GM19468 (cell line): ENCODE results near the gene AKT1S1.

ENCODE experiments used
- ATAC-seq: cut with Tn5 transposase; IDR thresholded peaks from one replicate; pipeline ENCODE4 v1.9.1; 2021; ENCODE audit warnings: mild to moderate bottlenecking, moderate library complexity, moderate number of reproducible peaks; ENCODE audit not compliant: unreplicated experiment; ENCODE audit errors: extremely low read depth

Gene AKT1S1

DNA sequence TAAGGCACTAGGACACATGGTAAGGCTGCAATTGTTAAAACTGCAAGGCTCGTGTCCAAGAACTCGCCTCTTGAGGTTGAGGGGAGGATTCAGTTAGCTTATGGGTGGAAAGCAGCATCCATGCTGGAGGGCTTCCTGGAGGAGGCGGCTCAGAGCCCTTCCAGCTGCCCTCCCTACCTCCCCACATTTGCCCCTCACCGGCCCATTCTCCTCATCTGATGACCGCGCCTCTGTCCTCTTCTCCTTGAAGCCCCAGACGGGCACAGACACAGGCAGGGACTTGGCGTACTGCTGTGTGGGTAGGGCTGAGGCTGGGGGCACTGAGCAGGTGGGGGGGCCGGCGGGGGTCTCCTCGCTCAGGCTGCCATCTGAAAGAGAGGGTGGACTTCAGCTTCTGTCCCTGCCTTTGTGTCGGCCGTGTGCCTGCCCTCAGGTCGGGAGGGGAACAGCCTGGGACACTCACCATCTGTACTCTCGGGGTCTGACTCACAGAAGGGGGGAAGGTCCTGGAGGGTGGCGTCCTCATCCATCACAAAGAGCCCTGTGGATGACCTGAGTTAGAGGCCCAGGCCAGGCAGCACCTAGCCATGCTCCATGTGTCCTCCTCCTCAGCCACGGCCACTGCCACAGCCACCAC is 5.7 kb downstream of the AKT1S1 start:
- ATAC-seq: no peak

DNA sequence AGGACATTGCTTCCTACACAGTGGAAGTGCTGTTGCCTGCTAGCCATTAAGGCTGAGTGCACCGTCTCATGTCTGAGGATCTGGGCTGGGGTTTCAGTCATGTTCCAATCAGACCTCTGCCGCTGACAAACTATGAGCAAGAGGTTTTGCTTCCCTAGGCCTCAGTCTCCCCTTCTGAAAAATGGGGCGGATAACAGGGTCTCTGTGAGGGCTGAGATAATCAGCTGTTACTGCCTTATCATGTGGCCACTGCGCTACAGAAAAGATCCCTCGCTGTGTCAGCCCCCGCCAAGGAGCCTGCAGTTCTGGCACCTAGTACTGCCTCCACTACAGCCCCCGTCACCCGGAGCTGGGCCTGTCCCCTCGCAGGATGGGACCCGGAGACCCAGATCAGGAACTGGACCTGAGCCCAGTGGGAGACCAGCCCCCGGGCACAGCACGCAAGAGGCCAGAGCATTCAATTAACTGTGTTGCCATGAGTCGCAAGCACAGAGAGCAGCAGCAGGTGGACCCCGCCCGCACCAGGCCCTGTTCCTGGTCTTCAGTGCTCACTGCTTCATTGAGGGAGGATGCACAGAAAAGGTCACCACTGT is 6.8 kb downstream of the AKT1S1 start:
- no peak for ATAC-seq

DNA sequence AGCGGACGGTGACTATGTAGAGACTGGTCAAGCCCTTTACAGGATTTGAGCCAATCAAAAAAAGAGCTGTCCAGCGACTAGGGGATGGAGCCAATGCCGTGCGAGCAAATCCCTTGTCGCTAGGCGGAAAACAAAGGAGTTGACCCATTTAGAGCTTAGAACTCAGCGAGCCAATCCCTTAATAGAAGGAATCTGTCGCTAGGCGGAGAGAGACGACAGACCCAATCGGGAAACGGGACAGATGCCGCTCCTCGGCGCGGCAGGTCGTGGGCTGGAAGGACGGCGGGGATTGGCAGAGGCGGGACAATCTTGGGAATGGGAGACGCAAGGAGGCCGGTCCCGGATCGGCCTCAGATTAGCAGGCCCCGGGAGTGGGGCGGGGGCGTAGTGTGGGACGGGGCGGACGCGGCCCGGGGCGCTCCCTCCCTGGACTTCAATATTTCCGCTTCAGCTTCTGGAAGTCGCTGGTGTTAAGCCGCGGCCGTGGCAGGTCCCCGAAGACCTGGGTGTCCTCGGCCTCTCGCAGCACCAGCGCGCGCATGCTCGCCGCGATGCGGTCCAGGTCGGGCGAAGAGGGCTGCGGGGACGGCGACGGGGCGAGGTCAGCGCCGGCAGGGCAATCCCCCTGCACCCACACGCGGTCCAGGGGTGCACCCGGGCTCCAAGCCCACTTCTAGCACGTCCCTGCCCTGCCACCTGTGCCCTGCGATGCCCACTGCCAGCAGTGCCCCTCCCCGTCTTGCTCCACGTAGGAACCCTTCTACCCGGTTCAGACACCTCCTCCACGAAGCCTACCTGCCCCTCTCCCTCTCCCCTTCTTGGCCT is 7.5 kb downstream of the AKT1S1 start:
- ATAC-seq: peak; percentile 60

DNA sequence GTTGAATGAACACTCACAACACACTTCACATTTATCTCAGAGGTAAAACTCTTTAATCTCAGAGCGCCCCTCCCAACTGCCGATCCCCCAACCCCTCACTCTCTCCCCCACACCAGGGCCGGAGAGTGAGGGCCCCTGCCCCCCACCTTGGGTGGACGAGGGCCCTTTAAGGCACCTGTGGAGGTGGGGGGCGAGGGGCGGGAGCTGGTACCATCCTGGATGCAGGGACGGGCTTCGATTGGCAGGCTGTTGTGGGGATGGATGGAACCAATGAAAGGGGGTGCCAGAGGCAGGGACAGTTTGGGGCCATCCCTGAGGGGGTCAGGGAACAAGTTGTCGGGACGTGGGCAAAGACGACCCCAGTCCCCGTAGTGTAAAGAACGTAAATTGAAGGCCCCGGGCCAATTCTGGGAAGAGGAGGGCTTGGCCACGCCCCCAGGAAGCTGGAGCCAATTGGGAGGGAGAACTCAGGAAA is 8.1 kb downstream of the AKT1S1 start:
- no peak for ATAC-seq

DNA sequence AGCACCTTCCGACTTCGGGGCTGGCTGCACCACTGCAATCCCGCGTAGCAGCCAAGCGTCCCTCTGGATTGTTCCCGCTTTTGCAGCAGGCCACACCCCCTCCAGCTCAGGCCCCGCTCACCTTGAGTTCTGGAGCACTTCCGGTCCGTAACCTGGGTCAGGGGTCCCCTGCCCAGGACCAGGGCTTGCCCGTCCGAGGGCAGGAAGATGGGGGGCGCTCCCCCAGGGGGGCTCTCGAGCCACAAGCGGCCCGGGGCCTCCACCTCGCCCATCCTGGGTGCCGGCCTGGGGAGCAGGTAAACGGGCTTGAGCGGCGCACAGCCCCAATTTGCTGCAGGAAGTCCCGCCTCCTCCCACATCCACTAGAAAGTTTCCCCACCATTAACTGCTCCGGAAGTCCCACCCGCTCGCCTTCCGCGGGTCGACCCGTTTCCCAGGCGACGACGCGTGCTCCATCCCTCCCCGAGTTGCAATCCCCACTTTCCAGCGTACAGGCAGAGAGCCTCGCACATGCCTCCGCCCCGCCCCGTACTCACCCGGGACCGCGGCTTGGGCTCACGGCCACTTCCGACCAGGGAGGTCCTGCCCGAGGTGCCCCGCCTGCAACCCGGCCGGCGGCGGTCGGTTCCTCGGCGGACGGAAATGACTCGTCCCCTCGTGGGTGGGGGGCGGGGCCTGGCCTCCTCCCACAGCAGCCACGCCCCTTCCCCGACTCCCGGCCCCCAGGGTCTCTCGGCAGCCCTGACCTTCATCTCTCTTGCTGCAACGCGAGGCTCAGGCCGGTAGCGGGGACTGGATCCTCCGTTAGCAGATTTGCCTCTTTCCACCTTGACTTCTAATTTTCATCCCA is 10.0 kb downstream of the AKT1S1 start, which contains the start of gene PNKP:
TSS of gene PNKP (minus strand) at position 644 of the 850 bp plus-strand sequence. CDS start at position 272, 372 bp downstream.
- ATAC-seq: peak; percentile 10

DNA sequence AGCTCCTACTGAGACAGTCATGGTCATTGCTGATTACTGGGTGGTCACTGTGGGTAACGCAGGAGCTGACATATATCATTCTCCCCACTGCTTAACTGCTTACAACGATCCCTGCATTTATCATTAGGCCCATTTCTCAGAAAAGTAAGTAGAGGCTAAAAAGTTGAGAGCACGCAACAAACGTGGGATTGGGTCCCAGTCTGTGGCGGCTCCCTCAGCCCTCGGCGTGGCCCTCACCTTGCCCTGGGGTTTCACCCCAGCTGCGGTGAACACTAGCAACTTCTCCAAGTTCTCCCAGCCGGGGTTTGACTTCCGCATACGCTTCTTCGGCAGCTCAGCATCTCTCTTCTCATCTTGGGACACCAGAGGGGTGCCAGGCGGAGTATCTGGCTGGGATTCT is 12.3 kb downstream of the AKT1S1 start:
- no peak for ATAC-seq

DNA sequence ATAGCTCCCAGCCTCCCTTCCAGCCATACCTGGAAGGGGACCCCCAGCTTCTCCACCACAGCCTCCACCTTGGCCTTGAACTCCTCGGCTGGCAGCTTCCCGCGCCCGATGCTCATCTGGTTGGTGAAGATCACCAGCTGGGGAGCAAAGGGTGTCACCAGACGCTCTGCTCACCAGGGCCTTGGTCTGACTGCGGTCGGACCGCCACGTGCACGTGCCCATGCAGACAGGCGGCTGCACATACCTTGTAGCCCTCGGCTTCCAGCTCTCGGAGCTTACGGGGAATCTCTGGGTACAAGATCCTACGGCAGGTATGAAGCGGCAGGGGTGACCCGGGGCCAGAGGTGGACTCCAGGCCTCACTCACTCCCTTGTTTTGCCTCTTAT is 13.2 kb downstream of the AKT1S1 start:
- no peak for ATAC-seq

DNA sequence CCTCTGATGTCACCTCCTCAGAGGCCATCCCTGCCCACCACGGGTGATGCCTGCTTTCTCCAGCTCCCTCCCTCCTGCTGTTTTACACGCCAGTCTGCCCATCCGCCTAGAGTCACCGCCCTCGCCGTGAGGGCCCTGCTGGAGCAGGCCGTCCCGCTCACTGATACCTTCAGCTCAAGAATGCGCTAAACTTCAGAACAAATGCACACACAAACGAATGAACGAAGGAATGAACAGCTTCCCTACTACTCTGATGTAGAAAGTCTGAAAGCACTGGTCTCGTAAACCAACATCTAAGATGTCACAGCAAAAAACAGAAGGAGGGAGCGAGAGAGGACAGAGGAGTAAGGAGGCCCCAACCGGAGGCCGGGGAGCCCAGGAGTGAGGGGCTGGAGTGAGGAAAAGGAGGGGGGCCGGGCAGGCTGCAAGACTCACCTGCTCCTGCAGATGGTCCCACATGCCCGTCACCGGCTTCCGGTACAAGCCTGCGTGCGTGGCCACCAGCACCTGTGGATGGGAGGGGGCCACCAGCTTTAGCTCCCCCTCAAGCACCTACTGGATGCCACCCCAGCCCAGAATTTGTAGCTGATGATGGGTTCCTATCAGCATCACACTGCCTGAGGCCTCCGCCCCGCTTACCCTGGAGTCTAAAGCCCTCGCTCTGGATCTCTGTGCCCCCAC is 13.8 kb downstream of the AKT1S1 start:
- ATAC-seq: no peak

DNA sequence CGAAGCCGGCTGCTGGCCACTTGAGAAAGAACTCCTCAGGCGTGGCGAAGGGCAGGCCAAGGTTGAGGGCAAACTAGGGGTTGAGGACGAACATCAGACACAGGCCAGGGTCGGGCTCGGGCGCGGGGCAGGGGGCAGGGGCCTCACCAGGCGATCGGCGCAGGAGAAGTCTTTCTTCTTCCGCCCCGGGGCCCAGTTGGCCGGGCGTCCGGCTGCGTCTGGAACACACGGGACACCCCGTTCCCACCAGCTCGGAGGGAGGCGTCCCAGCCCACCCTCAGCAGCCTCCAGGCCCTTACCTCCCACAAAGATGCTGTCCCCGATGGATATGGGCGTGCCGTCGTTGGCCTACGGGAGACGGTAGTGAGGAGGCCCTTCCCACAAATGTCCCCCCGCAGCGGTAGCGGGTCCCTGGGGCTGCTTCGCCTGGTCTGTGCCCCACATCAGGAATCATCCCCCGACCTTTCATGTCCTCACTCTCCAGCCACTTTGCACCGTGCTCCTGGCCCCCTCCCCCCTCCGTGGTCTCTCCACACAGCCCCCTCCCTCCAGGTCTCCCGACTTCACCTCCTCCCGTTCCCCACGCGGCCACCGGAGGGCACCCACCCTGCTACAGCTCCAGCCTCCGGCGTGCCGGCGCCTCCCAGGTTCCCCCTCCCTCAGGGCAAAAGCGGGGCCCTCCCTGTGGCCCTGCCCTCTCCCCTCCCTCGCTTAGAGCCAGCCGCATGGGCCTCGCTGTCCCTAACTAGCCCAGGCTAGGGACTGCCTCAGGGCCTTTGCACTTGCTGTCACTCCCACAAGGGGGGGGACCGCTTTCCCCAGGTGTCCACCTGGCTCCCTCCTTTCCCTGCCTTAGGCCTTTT is 14.5 kb downstream of the AKT1S1 start:
- no peak for ATAC-seq

DNA sequence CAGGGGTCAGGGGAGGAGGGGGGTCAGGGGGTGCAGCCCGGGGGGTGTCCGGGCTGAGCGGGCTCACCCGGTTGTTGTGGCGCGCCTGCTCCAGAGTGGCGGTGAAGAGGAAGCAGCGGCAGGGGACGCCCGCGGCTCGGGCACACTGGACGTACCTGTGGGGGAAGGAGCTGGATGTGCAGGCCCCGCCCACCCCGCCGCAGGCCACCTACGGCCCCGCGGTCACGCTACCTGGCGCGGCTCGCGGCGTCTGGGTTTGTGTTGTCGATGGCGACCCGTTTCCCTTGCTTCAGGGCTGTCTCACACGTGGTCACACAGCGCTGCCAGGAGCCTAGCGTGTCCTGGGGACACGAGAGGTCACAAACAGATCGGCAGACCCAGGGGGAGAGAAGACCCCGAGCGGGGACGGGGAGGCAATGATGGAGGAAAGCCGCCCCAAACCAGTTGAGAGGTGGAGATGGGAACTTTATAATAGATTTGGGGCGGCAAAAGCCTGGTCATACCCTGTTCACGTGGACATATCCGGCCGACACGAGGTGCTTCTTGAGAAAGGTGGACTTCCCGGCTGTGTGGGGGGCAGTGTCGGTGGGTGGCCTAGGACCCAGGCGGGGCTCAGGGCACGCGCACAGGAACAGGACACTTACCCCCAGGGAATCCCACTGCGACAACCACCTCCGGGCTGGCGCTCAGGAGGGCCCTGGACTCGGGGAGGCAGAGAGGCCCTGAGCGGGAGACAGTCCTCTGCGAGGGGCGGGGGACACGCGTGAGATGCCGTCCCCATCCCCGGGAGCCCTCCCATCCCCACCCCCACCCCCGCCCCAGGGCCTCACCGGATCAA is 15.4 kb downstream of the AKT1S1 start:
- ATAC-seq: no peak

DNA sequence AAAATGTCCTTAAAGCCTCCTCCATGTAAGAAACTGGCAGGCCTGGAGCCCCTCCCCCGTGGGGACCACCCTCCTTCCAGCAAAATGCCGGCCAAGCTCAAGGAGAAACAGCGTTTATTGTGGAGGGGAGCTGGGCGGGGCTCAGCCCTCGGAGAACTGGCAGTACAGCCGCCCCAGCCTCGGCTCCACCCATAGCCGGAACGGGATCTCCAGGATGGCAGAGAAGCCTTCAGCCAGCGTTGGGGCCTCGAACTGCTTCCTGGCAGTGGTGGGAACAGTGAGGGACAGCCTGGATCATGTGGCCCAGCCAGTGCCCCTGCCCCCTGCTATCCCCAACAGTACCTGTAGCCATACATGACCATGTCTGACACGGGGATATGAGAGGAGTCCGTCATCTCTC is 16.0 kb downstream of the AKT1S1 start:
- ATAC-seq: no peak

DNA sequence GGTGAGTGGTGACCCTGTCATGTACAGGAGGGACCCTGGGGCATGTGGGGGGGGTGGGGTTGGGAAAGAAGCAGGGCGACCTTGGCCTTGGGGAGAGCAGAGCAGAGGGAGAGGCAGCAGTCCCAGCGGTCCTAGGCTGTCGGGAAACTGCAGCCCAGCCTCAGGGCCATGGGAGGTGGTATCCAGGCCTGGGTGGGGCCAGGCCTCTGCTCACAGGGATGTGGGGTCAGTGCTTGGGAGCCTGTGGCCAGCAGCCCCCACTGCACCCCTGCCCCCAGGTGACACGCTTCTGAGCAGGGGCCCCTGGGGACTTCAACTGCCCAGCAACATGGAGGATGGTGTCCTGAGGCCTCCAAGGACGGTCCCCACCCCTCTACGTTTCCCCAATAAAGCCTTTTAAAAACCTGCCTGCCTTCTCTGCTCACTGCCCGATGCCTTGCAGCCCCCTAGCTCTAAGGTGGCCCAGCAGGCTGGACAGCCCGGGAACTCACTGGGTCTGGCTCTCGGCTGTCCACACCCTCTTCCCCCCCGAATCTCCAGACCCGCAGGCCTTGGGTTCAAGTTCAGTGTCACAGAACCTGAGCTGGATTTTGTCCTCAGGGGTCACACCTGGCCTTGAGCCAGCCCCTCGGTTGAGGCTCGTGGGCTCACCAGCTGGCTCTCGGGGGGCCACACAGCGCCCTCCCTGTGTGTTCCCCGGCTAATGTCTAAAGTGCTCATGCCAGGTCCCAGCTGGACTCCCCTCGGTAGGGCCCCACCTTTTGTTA is 16.6 kb downstream of the AKT1S1 start:
- no peak for ATAC-seq

DNA sequence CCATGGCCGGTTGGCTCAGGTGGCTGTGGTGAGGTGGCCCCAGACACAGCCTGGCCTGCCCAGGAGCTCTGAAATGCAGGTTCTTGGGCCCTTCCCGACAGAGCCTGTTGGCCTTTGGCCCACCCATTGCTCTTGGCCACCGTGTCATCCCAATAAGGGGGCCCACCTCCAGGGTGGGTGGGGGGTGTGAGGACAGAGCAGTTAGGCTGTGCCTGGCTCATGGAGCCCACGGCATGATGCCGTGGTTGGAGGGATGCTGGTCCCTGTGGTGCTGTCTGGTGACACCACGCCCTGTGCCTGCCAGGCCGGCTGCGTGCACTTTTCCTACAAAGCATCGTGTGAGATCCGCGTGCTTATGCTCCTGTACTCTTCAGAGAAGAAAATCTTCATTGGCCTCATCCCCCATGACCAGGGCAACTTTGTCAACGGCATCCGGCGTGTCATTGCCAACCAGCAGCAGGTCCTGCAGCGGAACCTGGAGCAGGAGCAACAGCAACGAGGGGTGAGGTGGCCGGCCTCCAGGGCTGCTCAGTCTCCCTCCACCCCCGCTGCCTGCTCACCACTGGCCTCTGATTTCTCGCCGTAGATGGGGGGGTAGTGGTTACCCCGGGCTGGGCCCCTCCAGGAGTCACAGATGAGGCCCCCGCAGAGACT is 17.3 kb downstream of the AKT1S1 start:
- no peak for ATAC-seq

DNA sequence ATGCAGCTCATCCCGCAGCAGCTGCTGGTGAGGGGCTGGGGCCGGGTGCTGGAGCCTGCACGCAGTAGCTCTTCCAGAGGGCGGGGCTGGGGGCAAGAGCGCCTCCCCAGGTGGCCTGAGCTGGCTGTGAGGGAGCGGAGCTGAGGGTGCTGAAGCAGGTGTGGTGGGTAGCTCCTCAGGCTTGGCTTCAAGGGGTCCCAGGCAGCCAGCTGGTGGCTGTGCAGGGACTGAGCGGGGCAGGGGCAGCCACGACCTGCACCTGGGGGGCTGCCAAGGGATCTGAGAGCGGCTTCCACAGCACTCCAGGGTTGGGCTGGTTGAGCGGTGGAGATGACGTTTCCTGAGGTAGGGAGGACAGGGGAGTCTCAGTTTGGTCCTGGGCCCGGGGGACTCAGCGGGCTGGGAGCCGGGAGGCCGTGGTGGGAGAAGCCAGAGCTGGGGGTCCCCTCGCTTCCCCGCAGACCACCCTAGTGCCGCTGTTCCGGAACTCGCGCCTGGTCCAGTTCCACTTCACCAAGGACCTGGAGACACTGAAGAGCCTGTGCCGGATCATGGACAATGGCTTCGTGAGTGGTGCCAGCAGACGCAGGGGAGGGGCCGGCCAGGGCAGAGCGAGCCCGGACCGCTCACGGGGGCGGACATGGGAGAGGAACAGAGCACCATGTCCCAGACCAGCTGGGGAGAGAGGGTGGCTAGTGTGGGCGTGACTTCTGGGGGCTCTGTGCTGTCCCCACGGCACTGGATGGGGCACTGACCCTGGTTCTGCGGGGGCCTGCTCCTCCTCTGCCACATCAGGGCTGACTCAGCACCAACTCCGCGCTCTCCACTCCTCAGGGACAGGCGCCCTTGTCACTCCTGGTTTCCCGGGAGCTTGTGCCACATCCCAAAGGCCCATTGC is 18.8 kb downstream of the AKT1S1 start:
- ATAC-seq: no peak

DNA sequence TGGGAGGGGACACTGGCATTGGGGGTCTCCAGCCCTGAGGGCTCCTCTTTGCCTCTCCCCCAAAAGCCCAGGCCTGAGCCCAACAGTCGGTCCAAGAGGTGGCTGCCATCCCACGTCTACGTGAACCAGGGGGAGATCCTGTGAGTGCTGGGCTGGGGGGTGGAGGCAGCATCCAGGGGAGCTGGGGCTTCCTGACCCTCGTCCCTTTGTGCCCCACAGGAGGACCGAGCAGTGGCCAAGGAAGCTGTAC is 19.4 kb downstream of the AKT1S1 start:
- no peak for ATAC-seq
